ENCODE results near the gene DNASE2.
"Not testable (repeated sequence)": the region's sequence is repeated elsewhere in the genome, so short reads cannot be mapped to it uniquely, and the experiment has no call there.

DNASE2 gene

GRCh38 chr19:12881172-12881808, at the start of gene DNASE2:
Gene DNASE2, minus strand, starts transcription at chr19:12881449. Its CDS starts 74 bp downstream, at chr19:12881375.
- DNase-seq (ENCODE audit: insufficient read length, low spot score) (peak; percentile 99), FAIRE-seq (peak; percentile 38)
- TF ChIP-seq POLR2A (IDR thresholded peaks at IDR 0.05; ENCODE audit: low read depth, low read length) = peak; percentile 15; the same call in 1 of the 2 replicates

- DNase-seq (ENCODE audit: insufficient read length, low spot score) = no peak
- TF ChIP-seq POLR2A (IDR thresholded peaks at IDR 0.05; ENCODE audit: low read depth, low read length) = no peak
- FAIRE-seq = no peak
These were observed 48.9 kb upstream of the DNASE2 start for GRCh38 chr19:12930002-12930645.

- no peak for TF ChIP-seq POLR2A (IDR thresholded peaks at IDR 0.05; ENCODE audit: low read depth, low read length)
- DNase-seq (ENCODE audit: insufficient read length, low spot score) (no peak), FAIRE-seq (no peak)
These were observed 43.5 kb upstream of the DNASE2 start for GRCh38 chr19:12924621-12925310.

GRCh38 chr19:12922959-12923358, 41.7 kb upstream of the DNASE2 start:
- DNase-seq (ENCODE audit: insufficient read length, low spot score) (no peak), FAIRE-seq (no peak)
- no peak for TF ChIP-seq POLR2A (IDR thresholded peaks at IDR 0.05; ENCODE audit: low read depth, low read length)

- FAIRE-seq (no peak), DNase-seq (ENCODE audit: insufficient read length, low spot score) (no peak)
- TF ChIP-seq POLR2A (IDR thresholded peaks at IDR 0.05; ENCODE audit: low read depth, low read length) = no peak
These were observed 39.8 kb upstream of the DNASE2 start for GRCh38 chr19:12921047-12921446.

GRCh38 chr19:12918253-12918652, 37.0 kb upstream of the DNASE2 start:
- no peak for TF ChIP-seq POLR2A (IDR thresholded peaks at IDR 0.05; ENCODE audit: low read depth, low read length)
- no peak for DNase-seq (ENCODE audit: insufficient read length, low spot score)
- no peak for FAIRE-seq

GRCh38 chr19:12915860-12916259, 34.6 kb upstream of the DNASE2 start:
- not testable (repeated sequence) for DNase-seq (ENCODE audit: insufficient read length, low spot score); FAIRE-seq

GRCh38 chr19:12913851-12914690, 32.8 kb upstream of the DNASE2 start:
- DNase-seq (ENCODE audit: insufficient read length, low spot score) (no peak), FAIRE-seq (no peak)
- no peak for TF ChIP-seq POLR2A (IDR thresholded peaks at IDR 0.05; ENCODE audit: low read depth, low read length)

GRCh38 chr19:12913011-12913561, 31.8 kb upstream of the DNASE2 start:
- DNase-seq (ENCODE audit: insufficient read length, low spot score) = no peak
- no peak for FAIRE-seq
- no peak for TF ChIP-seq POLR2A (IDR thresholded peaks at IDR 0.05; ENCODE audit: low read depth, low read length)

- FAIRE-seq (no peak), DNase-seq (ENCODE audit: insufficient read length, low spot score) (no peak)
- no peak for TF ChIP-seq POLR2A (IDR thresholded peaks at IDR 0.05; ENCODE audit: low read depth, low read length)
These were observed 31.3 kb upstream of the DNASE2 start for GRCh38 chr19:12912571-12912970.

GRCh38 chr19:12907166-12907565, 25.9 kb upstream of the DNASE2 start:
- TF ChIP-seq POLR2A (IDR thresholded peaks at IDR 0.05; ENCODE audit: low read depth, low read length) = no peak
- FAIRE-seq = no peak
- no peak for DNase-seq (ENCODE audit: insufficient read length, low spot score)

- no peak for TF ChIP-seq POLR2A (IDR thresholded peaks at IDR 0.05; ENCODE audit: low read depth, low read length)
- DNase-seq (ENCODE audit: insufficient read length, low spot score) (no peak), FAIRE-seq (no peak)
These were observed 18.8 kb upstream of the DNASE2 start for GRCh38 chr19:12899891-12900518.

- DNase-seq (ENCODE audit: insufficient read length, low spot score) = no peak
- no peak for FAIRE-seq
- no peak for TF ChIP-seq POLR2A (IDR thresholded peaks at IDR 0.05; ENCODE audit: low read depth, low read length)
These were observed 15.2 kb upstream of the DNASE2 start for GRCh38 chr19:12896460-12896859.
